OCI-LY3 (cell line): ENCODE results near the gene ALG1L2.
"Not testable (repeated sequence)": the region's sequence is repeated elsewhere in the genome, so short reads cannot be mapped to it uniquely, and the experiment has no call there.

Source experiments
- H2AFZ ChIP-seq: fragments of 200-600, 300-600 bp; shearing (Covaris generic); 2 replicates; pipeline ENCODE4 v1.6.0; 2014; ENCODE audit warnings: antibody characterized with exemption, low read depth, low read length
- H3K27ac ChIP-seq: fragments of 200-600, 300-600 bp; sonication (generic); 2 replicates; pipeline ENCODE4 v1.5.1; 2014; ENCODE audit warnings: mild to moderate bottlenecking, low read length, moderate library complexity, mixed read lengths
- H3K27me3 ChIP-seq: fragments of 200-600, 300-600 bp; sonication (generic); 2 replicates; pipeline ENCODE4 v1.6.1; 2014; ENCODE audit warnings: low read depth, low read length, mixed read lengths
- H3K36me3 ChIP-seq: fragments of 200-600, 300-600 bp; sonication (generic); replicated peaks from 2 replicates; pipeline ENCODE3; 2014; ENCODE audit warnings: low read depth, low read length, mixed read lengths
- H3K4me1 ChIP-seq: fragments of 300-600, 200-600 bp; sonication (generic); 2 replicates; pipeline ENCODE4 v1.6.1; 2014; ENCODE audit warnings: low read length, mixed read lengths
- H3K4me2 ChIP-seq: fragments of 200-600, 300-600 bp; sonication (generic); 2 replicates; pipeline ENCODE4 v1.6.1; 2014; ENCODE audit warnings: low read length, mixed read lengths
- H3K4me3 ChIP-seq: fragments of 300-600, 200-600 bp; sonication (generic); 2 replicates; pipeline ENCODE4 v1.5.1; 2014; ENCODE audit warnings: antibody characterized with exemption, mild to moderate bottlenecking, low read length, moderate library complexity
- H3K79me2 ChIP-seq: fragments of 300-600, 200-600 bp; shearing (Covaris generic); 2 replicates; pipeline ENCODE4 v1.6.1; 2014; ENCODE audit warnings: mild to moderate bottlenecking, low read length, mixed read lengths
- H3K9ac ChIP-seq: fragments of 300-600, 200-600 bp; shearing (Covaris generic); 2 replicates; pipeline ENCODE4 v1.6.0; 2014; ENCODE audit warnings: mild to moderate bottlenecking, low read length, moderate library complexity
- H3K9me3 ChIP-seq: fragments of 200-600, 300-600 bp; shearing (Covaris generic); 2 replicates; pipeline ENCODE4 v1.6.1; 2014; ENCODE audit warnings: low read length, mixed read lengths; ENCODE audit not compliant: insufficient read depth
- H4K20me1 ChIP-seq: fragments of 200-600, 300-600 bp; sonication (generic); 2 replicates; pipeline ENCODE4 v1.6.1; 2016; ENCODE audit warnings: low read length, mixed read lengths; ENCODE audit not compliant: insufficient read depth
- CTCF ChIP-seq: fragments of 200-600, 300-600 bp; sonication (generic); IDR thresholded peaks from 2 replicates; pipeline ENCODE4 v1.5.1; 2014; ENCODE audit warnings: antibody characterized with exemption, low read length, low read depth

Gene ALG1L2

GRCh38 chr3:130140756-130141155, 59.1 kb downstream of the ALG1L2 start:
- H3K4me3 ChIP-seq, H3K79me2 ChIP-seq: not testable (repeated sequence)

DNA sequence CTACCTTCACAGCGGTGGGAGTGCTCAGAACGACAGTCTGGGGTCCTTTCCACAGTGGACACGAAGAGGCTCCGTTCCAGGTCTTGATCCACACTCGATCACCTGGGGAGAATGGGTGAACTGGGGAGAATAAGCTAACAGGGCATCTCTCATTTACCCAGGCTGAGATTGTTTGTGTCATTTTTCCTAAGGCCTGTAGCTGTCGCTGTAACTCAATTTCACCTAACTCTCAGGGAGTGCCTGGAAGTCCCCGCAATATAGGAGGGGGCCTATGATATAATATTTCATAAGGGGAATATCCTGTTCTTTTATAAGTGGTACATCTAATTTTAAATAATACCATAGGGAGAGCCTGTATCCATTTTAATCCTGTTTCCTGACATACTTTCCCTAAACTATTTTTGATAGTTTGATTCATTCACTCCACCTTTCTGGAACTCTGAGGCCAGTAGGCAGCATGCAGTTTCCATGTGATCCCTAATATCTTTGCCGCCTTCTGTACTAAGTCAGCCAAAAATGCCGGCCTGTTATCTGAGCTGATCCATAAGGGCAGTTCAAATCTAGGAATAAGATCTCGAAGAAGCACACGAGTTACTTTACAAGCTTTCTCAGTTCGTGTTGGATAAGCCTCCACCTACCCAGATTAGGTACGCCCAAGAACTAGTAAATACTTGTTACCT, 62.2 kb downstream of the ALG1L2 start:
- not testable (repeated sequence) for H3K9ac ChIP-seq, H3K4me2 ChIP-seq, H3K4me1 ChIP-seq, H2AFZ ChIP-seq, H3K27ac ChIP-seq, H3K4me3 ChIP-seq, H3K79me2 ChIP-seq, H3K27me3 ChIP-seq, H4K20me1 ChIP-seq, H3K9me3 ChIP-seq, H3K36me3 ChIP-seq
- TF ChIP-seq CTCF: peak; percentile 35

More at GRCh38 chr3:130140756-130141155, 59.1 kb downstream of the ALG1L2 start:
- H3K27me3 ChIP-seq, H4K20me1 ChIP-seq, H3K27ac ChIP-seq, H3K4me1 ChIP-seq, H2AFZ ChIP-seq, H3K9me3 ChIP-seq, H3K4me2 ChIP-seq, H3K36me3 ChIP-seq, H3K9ac ChIP-seq: not testable (repeated sequence)

- not testable (repeated sequence) for H3K9ac ChIP-seq, H3K79me2 ChIP-seq, H3K27me3 ChIP-seq, H3K4me1 ChIP-seq, H3K27ac ChIP-seq, H3K36me3 ChIP-seq, H2AFZ ChIP-seq, H3K4me2 ChIP-seq, H3K9me3 ChIP-seq, H4K20me1 ChIP-seq, H3K4me3 ChIP-seq
Observed at GRCh38 chr3:130144328-130144650, 62.7 kb downstream of the ALG1L2 start.

GRCh38 chr3:130145456-130145855, 63.8 kb downstream of the ALG1L2 start:
- not testable (repeated sequence) for H3K79me2 ChIP-seq, H3K9me3 ChIP-seq, H3K27me3 ChIP-seq, H2AFZ ChIP-seq, H3K4me2 ChIP-seq, H3K4me3 ChIP-seq, H4K20me1 ChIP-seq, H3K4me1 ChIP-seq, H3K9ac ChIP-seq, H3K27ac ChIP-seq, H3K36me3 ChIP-seq

DNA sequence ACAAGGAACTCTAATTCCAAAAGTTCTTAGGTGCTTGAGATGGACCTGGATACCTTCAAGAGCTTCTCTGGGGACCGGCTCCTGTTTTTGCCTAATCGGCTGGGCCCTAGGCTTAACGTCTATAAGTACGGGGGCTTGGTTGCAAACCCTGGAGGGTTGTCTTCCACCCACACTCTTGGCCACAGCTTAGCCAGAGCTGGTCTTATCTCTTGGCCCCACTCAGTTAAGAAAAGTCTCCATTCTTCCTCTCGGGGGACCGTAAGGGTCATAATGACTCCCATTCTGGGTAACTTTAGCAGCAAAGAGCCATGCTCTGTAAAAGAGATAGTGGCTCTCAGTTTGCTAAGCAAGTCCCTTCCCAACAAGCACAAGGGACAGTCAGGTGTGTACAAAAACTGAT, 64.8 kb downstream of the ALG1L2 start:
- H3K4me3 ChIP-seq, H3K27me3 ChIP-seq, H3K79me2 ChIP-seq, H3K9me3 ChIP-seq, H4K20me1 ChIP-seq, H3K9ac ChIP-seq, H3K4me1 ChIP-seq, H3K4me2 ChIP-seq, H3K27ac ChIP-seq, H2AFZ ChIP-seq, H3K36me3 ChIP-seq: not testable (repeated sequence)
